Spleen (tissue), 11 donors: ENCODE measurements around the gene RTBDN. TPM values are rescaled to one million over a fixed set of nuclear protein-coding genes. Genes with fewer than 3 reads are reported as not detected.
"Not testable (repeated sequence)": the region's sequence is repeated elsewhere in the genome, so short reads cannot be mapped to it uniquely, and the experiment has no call there.

Source experiments
- DNase-seq: peaks from one replicate; pipeline ENCODE4 v3.0.0-alpha.2; 2020
- H3K27ac ChIP-seq, 8 donors: fragments of 200-600 bp; sonication (generic) in 7 of 8; 1 replicate in 4 of 8; 2 replicates in 4 of 8; pipeline versions ENCODE4 v1.5.0 to v1.8.0; 2016 to 2021; ENCODE audit warnings: inconsistent platforms in 4 of 8, mild to moderate bottlenecking in 4 of 8, moderate library complexity in 1 of 8
- H3K27me3 ChIP-seq, 7 donors: fragments of 200-600 bp; sonication (generic) in 6 of 7; replicated peaks in 1 of 7; 1 replicate in 4 of 7; 2 replicates in 3 of 7; pipeline versions ENCODE4 v1.5.0 to v1.8.0; 2016 to 2021; ENCODE audit warnings: inconsistent platforms in 3 of 7, mild to moderate bottlenecking in 1 of 7
- H3K36me3 ChIP-seq, 6 donors: fragments of 200-600 bp; sonication (generic) in 5 of 6; 1 replicate in 4 of 6; 2 replicates in 2 of 6; pipeline versions ENCODE4 v1.5.0 to v1.8.0; 2016 to 2021; ENCODE audit warnings: inconsistent platforms in 2 of 6
- H3K4me1 ChIP-seq, 6 donors: fragments of 200-600 bp; sonication (generic) in 5 of 6; 1 replicate in 3 of 6; 2 replicates in 3 of 6; pipeline versions ENCODE4 v1.5.0 to v1.8.0; 2016 to 2021; ENCODE audit warnings: inconsistent platforms in 3 of 6
- H3K4me3 ChIP-seq, 8 donors: fragments of 200-600 bp; sonication (generic) in 7 of 8; 1 replicate in 4 of 8; 2 replicates in 4 of 8; pipeline versions ENCODE4 v1.5.0 to v1.8.0; 2016 to 2021; ENCODE audit warnings: inconsistent platforms in 4 of 8, mild to moderate bottlenecking in 4 of 8, moderate library complexity in 2 of 8
- H3K9me3 ChIP-seq, 8 donors: fragments of 200-600 bp; sonication (generic) in 7 of 8; 1 replicate in 4 of 8; 2 replicates in 4 of 8; pipeline versions ENCODE4 v1.5.0 to v1.8.0; 2016 to 2021; ENCODE audit warnings: inconsistent platforms in 4 of 8
- POLR2A ChIP-seq, 3 donors: fragments of 450-650 bp; IDR thresholded peaks; one replicate each; pipeline ENCODE4 v1.5.1; 2017; ENCODE audit warnings: antibody characterized with exemption in 3 of 3, mild to moderate bottlenecking in 1 of 3
- POLR2AphosphoS5 ChIP-seq, 3 donors: sonication (generic); formaldehyde crosslinking; IDR thresholded peaks; one replicate each; pipeline ENCODE4 v1.5.1; 2017; ENCODE audit warnings: antibody characterized with exemption in 3 of 3
- WGBS, 5 donors: extraction: QIAGEN DNeasy Blood & Tissue Kit in 3 of 5; methylation state at CpG; one replicate each; pipeline versions ENCODE4 v1.1.5 to v1.1.7; 2013 to 2018; 5-methylcytosine and 5-hydroxymethylcytosine counted together
- intact Hi-C: fragments of 100-400 bp; cut with DNase I; formaldehyde crosslinking; loops from one replicate; pipeline ENCODE4 v1.15.0; 2023; ENCODE audit warnings: low total_unique reads
- polyA plus RNA-seq, 3 donors: library from polyadenylated mRNA; stranded (reverse); fragments of 200-250 nt; gene quantifications; one replicate each; pipeline ENCODE4 v1.2.1, GENCODE V29; 2013
- total RNA-seq, 7 donors: library from RNA; depleted of rRNA in 3 of 7; stranded (reverse); fragments of >200 nt in 3 of 7; fragmentation: NEBNext Ultra II Directional in 4 of 7; extraction: Animal tissue kit (Norgen Biotek cat#: 25700) in 4 of 7; gene quantifications; one replicate each; pipeline versions ENCODE4 v1.1.0 to v1.2.1, GENCODE V29; 2016 to 2021
- TF ChIP-seq, protein P1 (sequence below), 11 experiments: fragments of 200-600 bp in 7 of 11; fragments of 450-650 bp in 4 of 11; sonication (generic) in 4 of 11; IDR thresholded peaks in 8 of 11; conservative IDR thresholded peaks in 3 of 11; 1 replicate in 7 of 11; 2 replicates in 4 of 11; pipeline versions ENCODE4 v1.4.0 to v1.8.0; 2016 to 2021; ENCODE audit warnings: antibody characterized with exemption in 11 of 11, inconsistent platforms in 4 of 11, mild to moderate bottlenecking in 1 of 11
- donor health status: healthy with polysubstance abuse.
- donor health status: DM: no; HTN: no; CAD: no; lungs with moderate emphysema.
- donor health status: DM: no; HTN: no; CAD: no.
- donor health status: Bipolar disorder and iron deficiency.
- donor health status: healthy.
- donor health status: DM: no; HTN: no; CAD: no.
- donor health status: DM: yes; HTN: yes; CAD: no.

Gene RTBDN
- total and polyA plus RNA-seq, 10 donors: not detected

DNA sequence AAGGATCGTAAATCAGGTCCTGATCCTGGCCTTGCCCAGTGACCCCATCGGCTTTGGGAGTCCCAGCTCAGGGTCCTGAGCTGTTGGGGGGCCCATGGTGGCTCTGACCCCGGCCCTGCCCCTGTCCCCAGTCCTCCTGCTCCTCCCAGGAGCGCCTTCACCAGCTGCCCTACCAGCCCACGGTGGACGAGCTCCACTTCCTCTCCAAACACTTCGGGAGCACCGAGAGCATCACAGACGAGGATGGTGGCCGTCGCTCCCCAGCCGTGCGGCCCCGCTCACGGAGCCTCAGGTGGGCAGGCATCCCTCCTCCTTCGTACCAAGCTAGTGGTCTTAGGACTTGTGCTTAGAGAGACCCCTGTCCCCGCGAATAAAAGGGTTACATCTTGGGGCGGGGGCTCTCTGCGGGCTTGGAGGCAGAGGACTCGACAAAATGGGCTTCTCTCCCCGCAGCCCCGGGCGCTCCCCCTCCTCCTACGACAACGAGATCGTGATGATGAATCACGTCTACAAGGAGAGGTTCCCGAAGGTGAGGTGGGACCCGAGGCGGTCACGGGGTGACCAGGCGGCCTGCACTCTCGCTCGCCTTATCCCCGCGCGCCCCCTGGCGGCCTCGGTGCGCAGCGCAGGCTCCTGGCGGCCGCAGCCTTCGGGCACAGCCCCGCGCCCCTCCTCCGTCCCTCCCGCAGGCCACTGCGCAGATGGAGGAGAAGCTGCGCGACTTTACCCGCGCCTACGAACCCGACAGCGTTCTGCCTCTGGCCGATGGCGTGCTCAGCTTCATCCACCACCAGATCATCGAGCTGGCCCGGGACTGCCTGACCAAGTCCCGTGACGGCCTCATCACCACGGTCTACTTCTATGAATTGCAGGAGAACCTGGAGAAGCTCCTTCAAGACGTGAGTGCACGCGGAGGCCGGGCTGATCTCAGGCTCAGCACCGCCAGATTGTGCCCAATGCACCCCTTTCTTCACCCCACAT lies 13.1 kb upstream of the RTBDN start:
- intact Hi-C loops: loop anchor here (5.0 kb wide), 1 partner anchor 85 kb away; no protein-coding TSS in a partner anchor
- Histone ChIP-seq H3K27ac (no peak overlapping the region), H3K4me3 (peak overlapping the region in 4 of 8 donors; percentile 8 to 56 (median 14)), H3K4me1 (peaks cover 5 to 11% (median 10%) of the 10 kb centered on the region in 6 donors), H3K36me3 (no peaks in the 10 kb centered on the region), H3K9me3 (no peaks in the 10 kb centered on the region), H3K27me3 (peaks cover 3 to 84% (median 23%) of the 10 kb centered on the region in 7 donors)
- WGBS, 5 donors: 10 to 16% (median 12%) methylated on average over 48 to 69 of the region's 69 CpGs
- TF ChIP-seq POLR2AphosphoS5 (IDR thresholded peaks at IDR 0.05): peak; percentile 19 to 78 (median 65)
- TF ChIP-seq POLR2A (IDR thresholded peaks at IDR 0.05): no peak
- TF ChIP-seq, protein P1, sequence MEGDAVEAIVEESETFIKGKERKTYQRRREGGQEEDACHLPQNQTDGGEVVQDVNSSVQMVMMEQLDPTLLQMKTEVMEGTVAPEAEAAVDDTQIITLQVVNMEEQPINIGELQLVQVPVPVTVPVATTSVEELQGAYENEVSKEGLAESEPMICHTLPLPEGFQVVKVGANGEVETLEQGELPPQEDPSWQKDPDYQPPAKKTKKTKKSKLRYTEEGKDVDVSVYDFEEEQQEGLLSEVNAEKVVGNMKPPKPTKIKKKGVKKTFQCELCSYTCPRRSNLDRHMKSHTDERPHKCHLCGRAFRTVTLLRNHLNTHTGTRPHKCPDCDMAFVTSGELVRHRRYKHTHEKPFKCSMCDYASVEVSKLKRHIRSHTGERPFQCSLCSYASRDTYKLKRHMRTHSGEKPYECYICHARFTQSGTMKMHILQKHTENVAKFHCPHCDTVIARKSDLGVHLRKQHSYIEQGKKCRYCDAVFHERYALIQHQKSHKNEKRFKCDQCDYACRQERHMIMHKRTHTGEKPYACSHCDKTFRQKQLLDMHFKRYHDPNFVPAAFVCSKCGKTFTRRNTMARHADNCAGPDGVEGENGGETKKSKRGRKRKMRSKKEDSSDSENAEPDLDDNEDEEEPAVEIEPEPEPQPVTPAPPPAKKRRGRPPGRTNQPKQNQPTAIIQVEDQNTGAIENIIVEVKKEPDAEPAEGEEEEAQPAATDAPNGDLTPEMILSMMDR (IDR thresholded peaks at IDR 0.05 in 8 of 11, conservative IDR thresholded peaks at IDR 0.05 in 3 of 11): peak; percentile 97 to 100 (median 99)
- peak; percentile 96 for DNase-seq

DNA sequence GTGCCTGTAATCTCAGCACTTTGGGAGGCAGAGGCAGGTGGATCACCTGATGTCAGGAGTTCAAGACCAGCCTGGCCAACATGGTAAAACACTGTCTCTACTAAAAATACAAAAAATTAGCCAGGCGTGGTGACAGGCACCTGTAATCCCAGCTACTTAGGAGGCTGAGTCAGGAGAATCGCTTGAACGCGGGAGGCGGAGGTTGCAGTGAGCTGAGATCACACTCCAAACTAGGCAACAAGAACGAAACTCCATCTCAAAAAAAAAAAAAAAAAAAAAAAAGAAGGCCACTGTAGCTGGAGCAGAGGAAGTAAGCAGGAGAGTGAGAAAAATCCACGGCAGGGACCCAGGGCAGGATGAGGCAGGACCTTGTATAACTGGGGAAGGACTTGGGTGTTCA lies 12.2 kb upstream of the RTBDN start:
- not testable (repeated sequence) for H3K27ac ChIP-seq, H3K36me3 ChIP-seq, H3K4me3 ChIP-seq, DNase-seq, H3K9me3 ChIP-seq
- WGBS, 5 donors: 75 to 83% (median 81%) methylated on average over 7 of the region's 7 CpGs
- H3K4me1 ChIP-seq: peaks cover 5 to 16% (median 11%) of the 10 kb centered on the region in 6 donors
- intact Hi-C loops: loop anchor here (5.0 kb wide), 1 partner anchor 84 kb away; no protein-coding TSS in a partner anchor
- peaks cover 3 to 87% (median 31%) of the 10 kb centered on the region in 7 donors for H3K27me3 ChIP-seq

GRCh38 chr19:12843999-12844732 lies 9.8 kb upstream of the RTBDN start:
- peaks cover 9 to 99% (median 55%) of the 10 kb centered on the region in 7 donors for H3K27me3 ChIP-seq
- H3K36me3 ChIP-seq: no peaks in the 10 kb centered on the region
- no peak overlapping the region for H3K4me3 ChIP-seq
- H3K9me3 ChIP-seq: peaks cover 0 to 5% (median 0%) of the 10 kb centered on the region in 8 donors
- H3K27ac ChIP-seq: no peak overlapping the region
- no peak for TF ChIP-seq POLR2AphosphoS5 (IDR thresholded peaks at IDR 0.05)
- TF ChIP-seq, protein P1 (IDR thresholded peaks at IDR 0.05 in 8 of 11, conservative IDR thresholded peaks at IDR 0.05 in 3 of 11): no peak
- DNase-seq: no peak
- H3K4me1 ChIP-seq: peaks cover 5 to 32% (median 19%) of the 10 kb centered on the region in 6 donors
- intact Hi-C loops: no loop called here
- WGBS, 5 donors: 70 to 94% (median 86%) methylated on average over 3 of the region's 3 CpGs

DNA sequence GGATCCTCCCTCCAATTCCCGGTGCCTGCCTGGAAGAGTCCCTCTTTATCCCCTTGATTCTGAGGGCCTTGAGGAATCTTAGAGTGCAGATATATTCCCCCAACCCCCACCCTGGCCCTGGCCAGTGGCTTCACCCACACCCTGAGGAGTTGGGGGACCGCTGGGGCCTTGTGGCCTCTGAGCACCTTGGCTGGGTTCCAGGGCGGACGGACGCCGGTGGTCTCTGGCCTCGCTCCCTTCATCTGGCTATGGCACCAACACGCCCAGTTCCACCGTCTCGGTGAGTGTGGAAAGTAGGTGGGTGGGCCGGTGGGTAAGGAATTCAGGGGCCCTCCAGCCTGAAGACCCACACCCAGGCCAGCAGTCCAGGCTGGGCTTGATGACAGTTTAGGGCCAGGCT lies 8.9 kb upstream of the RTBDN start:
- intact Hi-C loops: no loop called here
- Histone ChIP-seq H3K4me1 (peaks cover 5 to 41% (median 27%) of the 10 kb centered on the region in 6 donors), H3K36me3 (no peaks in the 10 kb centered on the region), H3K4me3 (no peak overlapping the region), H3K27me3 (peaks cover 9 to 100% (median 64%) of the 10 kb centered on the region in 7 donors), H3K27ac (no peak overlapping the region), H3K9me3 (peaks cover 0 to 5% (median 0%) of the 10 kb centered on the region in 8 donors)
- no peak for DNase-seq
- 79 to 97% (median 88%) methylated on average over 6 to 11 of the region's 11 CpGs for WGBS, 5 donors
- TF ChIP-seq POLR2AphosphoS5 (IDR thresholded peaks at IDR 0.05) (no peak), POLR2A (IDR thresholded peaks at IDR 0.05) (no peak)
- TF ChIP-seq, protein P1 (IDR thresholded peaks at IDR 0.05 in 8 of 11, conservative IDR thresholded peaks at IDR 0.05 in 3 of 11): no peak
